NCI-H345 treated with DMSO at 0.1 percent for 48 hours (cell line): ENCODE measurements around the gene GALNT9.

Experiments used
- DNase-seq: peaks from one replicate; lab custom pipeline; 2025; ENCODE audit not compliant: unreplicated experiment; lab: John Stamatoyannopoulos, UW

The GALNT9 gene

DNA sequence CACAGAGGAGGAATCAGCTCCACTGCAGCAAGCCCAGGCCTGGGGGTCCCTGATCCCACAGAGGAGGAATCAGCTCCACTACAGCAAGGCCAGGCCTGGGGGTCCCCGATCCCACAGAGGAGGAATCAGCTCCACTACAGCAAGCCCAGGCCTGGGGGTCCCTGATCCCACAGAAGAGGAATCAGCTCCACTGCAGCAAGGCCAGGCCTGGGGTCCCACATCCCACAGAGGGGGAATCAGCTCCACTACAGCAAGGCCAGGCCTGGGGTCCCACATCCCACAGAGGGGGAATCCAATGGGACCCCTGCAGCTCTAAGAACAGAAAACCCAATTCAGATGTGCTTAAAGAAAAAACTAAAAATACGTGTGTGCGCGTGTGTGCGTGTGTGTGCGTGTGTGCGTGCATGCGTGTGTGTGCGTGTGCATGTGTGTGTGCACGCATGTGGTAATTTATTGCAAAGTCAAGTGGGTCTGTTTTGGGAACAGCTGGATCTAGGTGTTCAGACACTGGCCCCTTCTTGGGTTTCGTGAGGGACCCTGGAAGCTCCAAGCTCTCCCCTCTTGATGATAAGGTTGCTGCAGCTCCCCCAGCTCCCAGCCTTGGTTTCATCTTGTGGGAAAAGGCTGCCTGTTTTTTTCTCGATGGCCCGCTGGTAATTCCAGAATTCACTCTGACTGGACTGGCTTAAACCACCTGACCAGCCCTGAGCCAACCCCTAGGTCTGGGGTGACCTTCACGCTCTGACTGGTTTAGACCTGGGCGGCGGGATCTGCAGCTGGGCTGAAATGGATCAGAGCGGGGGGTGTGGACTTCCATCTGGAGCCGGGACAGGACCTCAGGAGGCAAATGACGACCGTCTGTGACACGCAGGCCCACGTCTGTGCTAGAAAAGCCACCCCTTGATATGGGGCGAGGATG, 47.1 kb downstream of the GALNT9 start:
- no peak for DNase-seq

DNA sequence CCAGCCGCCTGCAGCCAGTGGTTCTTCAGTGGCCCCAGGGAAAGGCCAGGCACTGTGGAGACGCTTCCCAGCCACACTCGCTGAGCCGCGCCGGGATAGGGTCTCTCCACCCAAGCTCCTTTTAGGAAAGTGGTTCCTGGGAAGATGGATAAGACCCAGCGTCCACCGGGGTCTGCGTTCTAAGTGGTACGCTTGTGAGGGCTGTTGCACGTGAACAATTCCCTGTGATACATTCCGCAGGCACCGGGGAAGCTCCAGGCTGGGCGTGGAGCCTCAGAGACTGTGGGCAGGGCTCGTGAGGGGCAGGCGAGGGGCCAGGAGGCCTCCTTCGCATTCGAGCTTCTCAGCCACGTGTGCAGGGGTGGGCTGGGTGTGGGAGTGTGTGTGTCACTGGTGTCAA, 48.4 kb downstream of the GALNT9 start:
- DNase-seq = no peak

DNA sequence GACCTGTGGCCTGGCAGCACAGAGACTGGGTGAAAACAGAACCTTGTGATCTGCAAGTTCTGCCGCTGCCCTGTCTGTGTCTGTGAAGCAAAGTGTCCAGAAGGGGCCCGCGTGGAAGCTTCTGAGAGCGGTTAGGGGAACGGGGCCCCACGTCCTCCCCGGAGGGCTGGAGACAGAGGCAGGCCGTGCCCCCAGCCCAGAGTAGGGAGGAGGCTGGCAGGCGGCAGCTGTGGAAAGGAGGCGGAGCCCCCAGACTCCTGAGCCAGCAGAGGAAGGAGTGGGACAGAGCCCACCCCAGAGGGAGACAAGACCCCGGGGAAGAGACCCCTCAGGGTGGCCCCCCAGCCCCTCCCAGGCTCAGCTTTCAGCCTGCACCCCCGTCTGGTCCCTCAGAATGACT, 49.0 kb downstream of the GALNT9 start:
- DNase-seq = no peak

DNA sequence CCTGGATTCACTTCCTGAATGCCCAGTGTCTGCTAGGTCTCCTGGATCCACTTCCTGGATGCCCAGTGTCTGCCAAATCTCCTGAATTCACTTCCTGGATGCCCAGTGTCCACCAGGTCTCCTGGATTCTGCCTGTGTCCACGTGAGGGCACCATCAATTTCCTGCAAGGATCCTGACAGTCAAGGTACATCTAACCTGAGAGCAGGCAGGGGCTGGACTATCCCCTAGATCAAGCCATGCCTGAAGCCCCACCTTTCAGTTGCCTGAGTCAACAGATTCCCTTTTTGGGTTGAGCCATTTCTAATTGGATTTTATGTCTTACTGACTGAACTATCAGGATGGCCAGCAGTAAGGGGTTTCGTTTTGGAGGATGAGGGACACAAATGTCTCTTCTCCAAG, 49.5 kb downstream of the GALNT9 start:
- DNase-seq = no peak

DNA sequence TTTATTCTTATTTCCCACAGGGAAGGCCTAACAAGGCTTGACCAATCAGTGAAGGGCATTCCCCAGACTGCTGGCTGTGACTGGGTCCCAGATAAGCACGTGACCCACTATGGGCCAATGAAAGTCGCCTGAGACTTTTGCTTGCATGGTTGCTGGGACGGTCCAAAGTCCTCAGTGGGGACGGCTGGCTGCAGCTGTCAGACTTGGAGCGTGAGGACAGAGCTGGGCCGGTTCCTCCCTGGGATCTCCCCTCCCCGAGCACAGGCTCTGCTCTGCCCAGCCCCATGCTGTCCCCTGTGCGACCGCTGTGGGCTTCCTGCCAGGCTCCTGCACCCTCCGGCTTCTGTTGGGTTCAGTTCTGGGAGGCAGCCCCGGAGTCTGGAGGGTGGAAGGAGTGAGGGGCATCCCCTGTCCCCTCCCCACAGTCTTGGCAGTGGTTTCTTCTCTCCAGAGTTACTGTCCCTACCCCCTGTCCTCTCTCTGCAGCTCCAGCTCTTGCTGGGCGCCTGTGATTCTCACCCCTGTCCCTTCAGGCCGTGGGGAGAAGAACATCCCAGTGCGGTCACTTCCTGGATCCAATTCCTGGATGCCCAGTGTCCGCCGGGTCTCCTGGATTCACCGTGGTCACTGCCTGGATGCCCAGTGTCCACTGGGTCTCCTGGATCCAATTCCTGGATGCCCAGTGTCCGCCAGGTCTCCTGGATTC, 50.1 kb downstream of the GALNT9 start:
- DNase-seq = no peak

DNA sequence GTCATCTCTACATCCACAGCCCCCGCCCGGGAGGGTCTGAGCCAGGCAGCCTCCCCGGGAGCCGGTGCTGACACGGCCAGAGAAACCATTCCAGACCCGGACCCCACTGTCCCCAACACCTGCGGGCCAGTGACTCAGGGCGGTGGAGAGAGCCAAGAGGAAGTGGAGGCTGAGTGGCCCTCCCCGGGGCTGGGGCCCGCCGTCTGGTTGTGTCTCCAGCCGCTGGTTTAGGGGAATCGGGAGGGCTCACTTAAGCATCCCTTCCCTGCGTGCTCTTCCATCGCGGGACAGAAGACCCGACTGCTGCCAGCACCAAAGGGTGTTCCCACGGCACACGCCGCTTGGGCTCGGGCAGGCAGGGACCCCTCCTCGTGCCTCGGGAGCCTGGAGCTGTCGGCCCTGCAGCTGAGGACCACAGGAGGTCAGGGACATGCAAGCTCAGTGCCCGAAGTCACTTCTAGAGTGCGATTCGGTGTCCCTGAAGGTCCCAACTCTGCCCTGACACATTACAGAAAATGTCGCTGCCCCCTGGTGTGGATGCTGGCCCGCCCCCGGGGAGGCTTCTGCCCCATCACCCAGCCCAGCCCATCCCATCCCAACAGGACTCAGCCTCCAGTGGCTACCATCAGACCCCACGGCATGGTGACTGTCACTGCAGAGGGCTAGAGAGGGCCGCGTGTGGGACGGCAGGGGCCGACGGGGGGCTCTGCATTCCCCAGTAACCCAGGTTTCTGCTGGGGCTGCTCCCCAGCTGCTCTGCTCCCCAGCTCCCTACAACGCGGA, 50.8 kb downstream of the GALNT9 start:
- DNase-seq = no peak

DNA sequence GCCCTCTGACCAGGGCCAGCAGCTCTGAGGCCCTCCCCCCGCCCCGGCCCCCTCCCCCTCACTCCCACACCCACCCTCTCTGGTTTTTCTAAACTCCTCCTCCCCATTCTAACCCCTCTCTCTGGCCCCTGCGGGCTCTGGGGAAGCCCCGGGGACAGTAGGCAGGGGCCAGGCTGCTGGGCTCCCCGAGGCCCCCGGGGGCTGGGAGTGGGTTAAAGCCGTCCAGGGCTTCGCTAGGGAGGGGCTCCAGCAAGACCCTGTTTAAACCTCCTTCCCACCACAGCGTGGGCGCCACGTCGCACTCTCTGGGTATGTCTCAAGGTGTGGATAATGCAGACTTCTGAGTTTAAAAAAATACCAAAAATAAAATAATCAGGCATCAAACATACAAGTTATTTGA, 51.4 kb downstream of the GALNT9 start:
- no peak for DNase-seq

DNA sequence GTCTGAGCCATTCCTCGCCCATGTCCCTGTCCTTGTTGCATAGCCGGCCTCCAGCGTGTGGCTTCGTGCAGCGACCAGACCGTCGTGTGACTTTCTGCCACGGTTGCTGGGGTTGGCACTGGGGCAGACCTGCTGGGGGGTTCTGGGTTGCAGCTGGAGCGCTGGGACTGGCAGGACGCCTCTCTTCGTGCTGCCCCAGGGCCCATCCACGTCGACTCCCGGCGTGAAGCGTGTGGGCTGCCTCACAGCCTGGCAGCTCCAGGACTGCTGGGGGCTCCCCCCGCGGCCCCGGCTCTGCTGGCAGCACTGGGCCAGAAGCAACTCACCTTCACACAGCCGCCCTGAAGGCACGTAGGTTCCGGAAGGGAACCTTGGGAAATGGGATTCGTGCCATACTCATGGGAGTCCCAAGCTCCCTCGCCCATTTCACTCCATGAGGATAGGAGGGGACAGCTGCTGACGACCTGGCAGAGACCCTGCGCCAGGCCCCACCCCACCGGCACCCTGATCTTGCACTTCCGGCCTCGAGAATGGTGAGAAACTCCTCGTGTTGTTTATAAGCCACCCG, 51.9 kb downstream of the GALNT9 start:
- DNase-seq = no peak

DNA sequence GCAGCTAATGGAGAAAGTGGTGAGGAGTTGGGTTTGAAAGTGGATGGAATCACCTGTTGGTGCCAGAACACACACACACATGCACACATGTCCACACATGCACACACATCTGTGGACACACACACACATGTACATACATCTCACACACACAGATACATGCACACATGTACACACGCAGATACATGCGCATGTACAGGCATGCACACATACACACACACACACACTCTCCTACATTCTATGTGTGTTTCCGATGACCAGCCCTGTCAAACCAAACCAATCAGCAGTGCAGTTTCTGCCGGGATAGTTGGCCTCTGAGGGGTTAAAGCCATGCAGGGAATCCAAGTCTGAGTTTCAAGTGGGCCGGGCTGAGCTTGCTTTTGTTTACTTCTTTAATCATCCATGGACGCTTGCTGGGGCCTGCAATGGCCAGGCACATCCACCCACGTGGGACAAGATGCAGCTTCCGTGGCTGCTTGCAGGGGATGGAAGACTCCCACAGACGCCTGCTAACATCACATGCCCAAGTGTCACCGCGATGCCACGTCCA, 52.5 kb downstream of the GALNT9 start:
- no peak for DNase-seq

DNA sequence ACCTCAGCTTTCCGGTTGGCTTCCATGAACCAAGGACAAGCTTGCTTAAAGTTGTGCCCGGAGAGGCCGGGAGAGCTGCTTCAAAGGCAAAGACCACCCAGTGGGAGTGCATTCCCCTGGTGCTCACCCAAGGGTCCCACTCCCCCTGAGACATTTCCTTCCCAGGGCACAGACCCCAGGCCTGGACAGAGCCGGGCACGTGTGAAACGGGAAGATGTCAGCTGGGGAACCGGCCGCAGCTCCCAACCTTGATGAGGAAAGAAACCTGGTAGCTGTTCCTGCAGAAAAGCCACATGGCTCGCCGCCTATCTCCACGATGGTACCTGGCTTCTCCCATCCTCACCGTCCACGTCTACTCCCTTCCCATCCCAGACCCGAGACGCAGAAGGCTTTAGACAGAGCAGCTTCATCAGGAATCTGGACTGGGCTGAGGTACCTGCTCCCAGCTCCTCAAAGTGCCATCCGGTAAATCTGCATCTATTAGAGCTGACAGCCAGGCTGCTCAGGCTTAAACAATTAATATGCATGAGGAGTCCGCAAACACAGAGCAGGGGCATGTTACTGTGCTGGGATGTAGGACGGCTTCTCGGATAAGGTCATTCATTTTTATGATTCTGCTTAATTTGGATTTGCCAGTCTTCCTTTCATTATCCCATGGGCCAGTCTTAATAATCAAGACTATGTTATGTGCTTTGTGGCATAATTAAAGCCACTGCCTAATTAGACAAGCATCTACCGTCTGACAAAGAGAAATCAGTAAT, 53.1 kb downstream of the GALNT9 start:
- no peak for DNase-seq

DNA sequence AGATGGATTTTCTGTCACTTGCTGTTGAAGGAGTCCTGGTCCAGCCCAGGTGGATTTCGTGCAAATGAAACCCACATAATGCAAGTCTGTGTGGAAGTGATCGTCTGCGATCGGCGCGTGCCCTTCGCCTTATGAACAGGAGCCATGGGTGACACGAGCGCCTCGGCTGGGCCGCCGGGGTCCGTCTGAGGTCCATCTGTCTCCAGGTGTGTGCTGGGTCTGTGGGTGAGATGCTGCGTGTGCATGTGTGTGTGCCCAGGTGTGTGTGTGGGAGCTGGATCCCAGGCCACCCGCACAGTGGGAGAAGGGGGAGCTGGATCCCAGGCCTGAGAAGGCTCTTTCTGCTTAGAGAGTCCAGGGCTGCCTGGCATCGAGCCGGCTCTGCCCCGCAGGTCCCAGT, 53.8 kb downstream of the GALNT9 start:
- DNase-seq = no peak

DNA sequence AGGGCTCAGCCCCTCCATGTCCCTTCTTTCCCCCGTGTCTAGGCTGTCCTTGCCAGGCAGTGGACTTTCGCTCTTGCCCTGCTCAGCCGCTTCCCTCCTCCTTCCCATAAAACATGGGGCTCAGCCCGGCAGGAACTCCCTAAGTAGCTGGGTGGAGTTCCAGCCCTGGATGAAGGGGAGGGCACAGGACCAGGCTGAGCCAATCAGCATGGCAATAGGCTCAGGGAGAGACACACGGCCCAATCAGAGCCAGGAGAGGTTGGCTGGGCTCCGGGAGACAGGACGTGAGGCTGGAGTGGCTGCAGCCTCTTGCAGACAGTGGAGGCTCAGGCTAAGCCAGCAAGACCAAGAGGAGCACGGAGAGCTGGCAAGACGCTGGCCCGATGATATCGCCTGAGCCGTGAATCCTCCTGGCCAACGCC, 54.3 kb downstream of the GALNT9 start:
- DNase-seq = no peak

DNA sequence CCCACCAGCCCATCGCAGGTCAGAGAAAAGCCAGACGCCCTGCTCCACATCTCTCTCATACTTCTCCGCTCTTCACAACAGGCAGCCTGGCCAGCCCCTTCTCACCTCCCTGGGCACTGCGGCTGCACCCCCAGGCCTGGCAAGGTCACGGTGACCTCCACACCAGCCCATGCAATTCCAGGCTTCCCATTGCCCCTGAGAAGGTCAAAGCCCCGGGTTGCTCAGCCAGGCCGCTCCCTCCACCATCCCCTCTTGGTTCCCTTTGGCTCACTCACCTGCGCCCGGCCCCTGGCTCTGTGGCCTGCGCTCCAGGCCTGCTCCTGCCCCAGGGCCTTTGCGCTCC, 55.4 kb downstream of the GALNT9 start:
- DNase-seq = no peak

DNA sequence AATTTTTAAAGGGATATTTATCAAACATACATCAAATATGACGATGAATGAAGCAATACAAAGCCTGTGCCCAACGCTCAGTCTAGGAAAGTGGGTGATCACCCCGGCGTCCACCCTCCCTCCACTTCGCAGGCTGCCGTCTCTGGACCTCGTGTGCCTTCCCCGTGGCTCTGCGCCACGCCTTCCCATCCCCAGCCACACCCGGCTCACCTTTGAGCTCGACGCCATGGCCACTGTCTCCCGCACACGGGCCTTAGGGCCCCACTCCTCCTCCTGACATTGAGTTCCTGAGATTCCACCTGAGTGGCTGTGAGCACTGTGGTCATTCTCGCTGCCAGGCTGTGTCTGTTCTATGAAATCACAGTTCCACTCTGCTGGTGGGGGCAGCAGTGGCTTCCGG, 56.7 kb downstream of the GALNT9 start:
- no peak for DNase-seq

DNA sequence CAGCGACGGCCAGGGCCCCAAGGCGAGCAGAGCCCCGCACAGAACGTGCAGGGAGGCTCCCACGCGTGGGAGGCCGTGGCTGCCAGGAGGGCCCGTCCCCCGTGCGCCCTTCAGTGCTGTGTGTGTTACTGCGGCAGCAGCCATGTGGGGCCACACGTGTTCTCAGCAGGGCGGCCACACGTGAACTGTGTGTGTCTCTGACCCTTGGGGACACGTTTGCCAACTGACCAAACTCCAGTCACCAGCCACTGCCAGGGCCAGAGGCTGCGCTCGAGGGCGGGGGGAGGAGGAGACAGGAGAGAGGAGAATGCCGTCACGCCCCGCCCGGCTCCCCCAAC, 57.7 kb downstream of the GALNT9 start:
- no peak for DNase-seq

DNA sequence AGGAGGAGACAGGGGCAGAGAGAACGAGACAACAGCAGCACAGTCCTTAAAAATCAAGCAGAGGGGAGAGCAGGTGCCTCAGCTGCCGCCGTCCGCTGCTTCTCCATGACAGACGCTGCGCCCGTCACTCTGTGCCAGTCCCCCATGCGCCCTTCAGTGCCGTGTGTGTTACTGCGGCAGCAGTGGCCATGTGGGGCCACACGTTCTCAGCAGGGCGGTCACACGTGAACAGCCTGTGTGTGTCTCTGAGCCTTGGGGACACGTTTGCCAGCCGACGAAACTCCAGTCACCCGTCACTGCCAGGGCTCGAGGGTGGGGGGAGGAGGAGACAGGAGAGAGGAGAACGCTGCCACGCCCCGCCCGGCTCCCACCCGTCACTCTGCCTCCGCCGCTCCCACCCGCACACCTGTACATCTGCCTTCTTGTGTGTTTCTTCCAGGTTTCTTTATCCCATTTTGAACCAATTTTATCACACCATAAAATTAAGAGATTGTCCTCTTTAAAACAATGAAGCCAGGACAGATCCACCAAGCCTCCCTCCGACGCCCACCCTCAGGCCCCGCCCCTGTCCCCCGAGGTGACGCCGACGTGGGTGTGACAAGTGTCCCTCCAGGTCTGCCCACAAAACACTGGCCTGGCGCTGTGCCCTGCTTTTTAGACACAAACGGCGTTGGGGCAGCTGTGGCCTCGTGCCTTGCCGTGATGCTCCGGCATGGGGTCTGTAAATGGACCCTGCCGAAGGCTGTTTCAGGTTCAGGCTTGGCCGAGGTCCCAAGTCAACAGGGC, 58.2 kb downstream of the GALNT9 start:
- no peak for DNase-seq

DNA sequence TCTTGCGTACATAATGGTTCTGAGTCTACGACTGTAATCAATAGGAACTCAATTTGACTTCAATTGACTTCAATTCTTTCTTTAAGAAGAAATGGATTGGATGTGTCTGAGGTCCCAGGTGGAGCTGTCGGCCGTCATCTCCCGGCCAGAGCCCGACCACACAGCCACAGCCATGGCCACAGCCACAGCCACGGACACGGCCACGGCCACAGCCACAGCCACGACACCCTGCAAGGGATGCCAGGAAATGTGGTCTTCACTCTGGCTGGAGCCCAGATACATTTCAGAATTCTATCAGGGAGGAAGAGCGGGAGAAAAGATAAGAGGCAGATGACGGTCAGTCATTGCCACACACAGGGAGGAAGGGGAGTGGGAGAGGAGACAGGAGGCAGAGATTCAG, 58.9 kb downstream of the GALNT9 start:
- DNase-seq = no peak

DNA sequence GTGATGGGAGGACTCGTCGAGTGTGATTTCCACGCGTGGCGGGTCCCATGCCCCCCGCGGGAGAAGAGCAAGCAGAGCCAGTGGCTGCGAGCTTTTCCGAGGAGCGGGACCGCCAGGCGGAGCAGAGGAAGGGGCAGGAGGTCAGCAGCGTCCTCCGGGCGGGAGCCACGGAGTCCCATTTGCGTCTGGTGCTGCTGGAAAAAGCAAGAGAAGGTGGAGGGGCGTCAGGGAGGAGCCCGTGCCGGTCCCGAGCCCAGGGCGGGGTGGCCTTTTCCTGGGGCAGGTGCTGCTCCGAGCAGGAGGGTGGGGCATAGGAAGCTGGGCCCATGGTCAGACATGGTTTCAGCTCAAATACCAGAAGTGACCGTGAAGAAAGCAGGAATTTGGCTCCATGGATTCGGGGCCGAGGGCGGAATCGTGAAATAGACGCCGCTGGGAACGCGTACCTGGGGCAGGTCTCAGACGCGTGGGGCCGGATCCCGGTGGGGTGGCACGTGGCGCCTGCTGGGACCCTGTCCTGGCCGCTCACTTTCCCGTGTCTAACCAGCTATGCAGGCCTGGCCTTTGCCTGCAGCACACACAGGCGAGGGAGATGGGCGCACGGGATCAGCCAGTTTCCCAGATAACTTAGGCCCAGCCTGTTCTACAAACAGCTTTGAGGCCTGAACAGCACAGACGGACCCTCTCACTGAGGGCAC, 60.0 kb downstream of the GALNT9 start:
- no peak for DNase-seq

DNA sequence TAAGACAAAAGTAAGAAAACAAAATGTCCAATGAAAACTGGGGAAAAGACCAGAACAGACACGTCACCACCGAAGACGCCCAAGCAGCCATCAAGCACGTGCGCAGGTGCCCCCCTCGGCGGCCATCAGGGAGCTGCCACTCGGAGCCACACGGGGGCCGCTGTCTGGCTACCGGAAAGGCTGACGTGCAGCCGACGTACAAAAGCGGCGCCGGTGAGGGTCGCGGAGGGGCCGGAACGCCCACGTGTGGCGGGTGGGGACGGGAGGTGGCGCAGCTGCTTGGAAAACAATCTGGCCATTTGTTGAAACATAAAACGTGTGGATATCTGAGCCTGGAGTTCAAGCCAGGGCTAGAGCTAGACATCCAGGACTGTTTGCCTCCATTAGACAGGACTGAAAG, 60.7 kb downstream of the GALNT9 start:
- no peak for DNase-seq
